WERI-Rb-1 (cell line): ENCODE measurements around the gene ZNF618.

Experiments used
- DNase-seq: peaks from one replicate; pipeline ENCODE4 v3.0.0-alpha.2; 2020
- H3K27ac ChIP-seq: fragments of 250-450 bp; sonication (Bioruptor Pico); 2 replicates; pipeline ENCODE4 v1.5.1; 2020; ENCODE audit warnings: mild to moderate bottlenecking, moderate library complexity
- H3K27me3 ChIP-seq: fragments of 250-450 bp; sonication (Bioruptor Pico); 2 replicates; pipeline ENCODE4 v1.5.1; 2021; ENCODE audit warnings: mild to moderate bottlenecking, low read depth, moderate library complexity; ENCODE audit not compliant: insufficient read depth, severe bottlenecking
- H3K36me3 ChIP-seq: fragments of 250-450 bp; sonication (Bioruptor Pico); 2 replicates; pipeline ENCODE4 v1.5.1; 2020; ENCODE audit warnings: mild to moderate bottlenecking, moderate library complexity
- H3K4me3 ChIP-seq: 2 replicates; pipeline ENCODE4 v1.5.1; 2011; ENCODE audit warnings: low read depth, mild to moderate bottlenecking, control low read depth, low read length
- H3K9me3 ChIP-seq: fragments of 250-450 bp; sonication (Bioruptor Pico); 2 replicates; pipeline ENCODE4 v1.5.1; 2021; ENCODE audit warnings: mild to moderate bottlenecking, moderate library complexity; ENCODE audit not compliant: severe bottlenecking
- TF ChIP-seq, protein P1 (sequence below): IDR thresholded peaks from 2 replicates; pipeline ENCODE4 v1.5.1; 2011; ENCODE audit warnings: low read depth, mild to moderate bottlenecking, control low read depth, inconsistent platforms, low read length

Gene ZNF618

DNA sequence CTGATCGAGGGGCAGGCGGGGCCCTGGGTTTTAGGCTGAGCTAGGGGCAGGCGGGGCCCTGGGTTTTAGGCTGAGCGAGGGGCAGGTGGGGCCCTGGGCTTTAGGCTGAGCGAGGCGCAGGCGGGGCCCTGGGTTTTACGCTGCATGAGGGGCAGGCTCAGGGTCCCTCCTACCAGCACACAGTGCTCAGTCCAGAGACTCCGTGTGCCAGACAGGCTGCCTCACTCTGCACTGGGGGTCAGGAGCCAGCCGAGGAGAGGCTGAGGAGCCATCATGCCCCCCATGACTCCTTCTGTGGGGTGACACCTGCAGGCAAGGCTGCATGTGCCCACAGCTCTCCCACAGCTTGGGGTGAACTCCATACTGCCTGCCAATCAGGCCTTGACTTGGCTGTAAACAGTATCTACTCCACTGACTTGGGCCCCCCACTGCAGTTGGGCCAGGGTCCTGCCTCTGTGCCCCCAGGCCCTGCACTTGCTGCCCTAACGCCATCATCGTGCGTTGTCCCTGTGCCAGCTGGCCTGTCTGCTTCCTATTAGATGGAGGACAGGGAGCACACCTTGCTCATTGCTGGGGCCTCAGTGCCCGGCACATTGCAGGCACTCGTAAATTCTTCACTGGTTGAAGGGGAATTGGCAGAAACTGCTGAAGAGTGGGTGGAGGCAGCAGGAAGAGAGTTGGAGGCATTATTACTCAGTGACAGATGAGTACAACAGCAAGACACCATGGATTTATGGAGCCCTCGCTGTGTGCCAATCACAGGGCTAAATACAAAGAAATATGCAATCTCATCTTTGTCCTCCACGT, 123.3 kb downstream of the ZNF618 start:
- no peak overlapping the region for H3K4me3 ChIP-seq
- H3K27ac ChIP-seq, result no peak overlapping the region
- peaks cover 9% of the 10 kb centered on the region for H3K27me3 ChIP-seq
- no peak for DNase-seq
- H3K9me3 ChIP-seq, result no peaks in the 10 kb centered on the region
- TF ChIP-seq, protein P1, sequence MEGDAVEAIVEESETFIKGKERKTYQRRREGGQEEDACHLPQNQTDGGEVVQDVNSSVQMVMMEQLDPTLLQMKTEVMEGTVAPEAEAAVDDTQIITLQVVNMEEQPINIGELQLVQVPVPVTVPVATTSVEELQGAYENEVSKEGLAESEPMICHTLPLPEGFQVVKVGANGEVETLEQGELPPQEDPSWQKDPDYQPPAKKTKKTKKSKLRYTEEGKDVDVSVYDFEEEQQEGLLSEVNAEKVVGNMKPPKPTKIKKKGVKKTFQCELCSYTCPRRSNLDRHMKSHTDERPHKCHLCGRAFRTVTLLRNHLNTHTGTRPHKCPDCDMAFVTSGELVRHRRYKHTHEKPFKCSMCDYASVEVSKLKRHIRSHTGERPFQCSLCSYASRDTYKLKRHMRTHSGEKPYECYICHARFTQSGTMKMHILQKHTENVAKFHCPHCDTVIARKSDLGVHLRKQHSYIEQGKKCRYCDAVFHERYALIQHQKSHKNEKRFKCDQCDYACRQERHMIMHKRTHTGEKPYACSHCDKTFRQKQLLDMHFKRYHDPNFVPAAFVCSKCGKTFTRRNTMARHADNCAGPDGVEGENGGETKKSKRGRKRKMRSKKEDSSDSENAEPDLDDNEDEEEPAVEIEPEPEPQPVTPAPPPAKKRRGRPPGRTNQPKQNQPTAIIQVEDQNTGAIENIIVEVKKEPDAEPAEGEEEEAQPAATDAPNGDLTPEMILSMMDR, result no peak
- H3K36me3 ChIP-seq, result no peaks in the 10 kb centered on the region

DNA sequence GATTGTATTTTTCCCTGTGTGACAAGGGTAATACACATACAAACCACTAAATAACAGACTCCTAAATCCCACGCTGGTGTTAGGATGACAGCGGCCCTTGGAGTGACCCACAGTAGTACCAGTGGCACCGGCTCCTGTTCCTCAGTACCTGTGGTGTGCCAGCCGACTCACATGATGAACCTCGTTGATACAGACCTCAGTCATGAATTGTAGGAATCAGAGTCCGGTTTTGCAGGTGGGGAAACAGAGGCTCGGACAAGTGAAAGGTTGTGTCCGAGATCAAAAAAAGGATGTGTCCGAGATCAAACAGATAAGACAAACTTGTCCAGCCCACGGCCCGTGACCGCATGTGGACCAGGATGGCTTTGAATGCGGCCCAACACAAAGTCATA, 124.0 kb downstream of the ZNF618 start:
- Histone ChIP-seq H3K4me3 (no peak overlapping the region), H3K27me3 (peaks cover 9% of the 10 kb centered on the region), H3K27ac (no peak overlapping the region), H3K9me3 (no peaks in the 10 kb centered on the region), H3K36me3 (no peaks in the 10 kb centered on the region)
- no peak for DNase-seq
- TF ChIP-seq, protein P1, result no peak

DNA sequence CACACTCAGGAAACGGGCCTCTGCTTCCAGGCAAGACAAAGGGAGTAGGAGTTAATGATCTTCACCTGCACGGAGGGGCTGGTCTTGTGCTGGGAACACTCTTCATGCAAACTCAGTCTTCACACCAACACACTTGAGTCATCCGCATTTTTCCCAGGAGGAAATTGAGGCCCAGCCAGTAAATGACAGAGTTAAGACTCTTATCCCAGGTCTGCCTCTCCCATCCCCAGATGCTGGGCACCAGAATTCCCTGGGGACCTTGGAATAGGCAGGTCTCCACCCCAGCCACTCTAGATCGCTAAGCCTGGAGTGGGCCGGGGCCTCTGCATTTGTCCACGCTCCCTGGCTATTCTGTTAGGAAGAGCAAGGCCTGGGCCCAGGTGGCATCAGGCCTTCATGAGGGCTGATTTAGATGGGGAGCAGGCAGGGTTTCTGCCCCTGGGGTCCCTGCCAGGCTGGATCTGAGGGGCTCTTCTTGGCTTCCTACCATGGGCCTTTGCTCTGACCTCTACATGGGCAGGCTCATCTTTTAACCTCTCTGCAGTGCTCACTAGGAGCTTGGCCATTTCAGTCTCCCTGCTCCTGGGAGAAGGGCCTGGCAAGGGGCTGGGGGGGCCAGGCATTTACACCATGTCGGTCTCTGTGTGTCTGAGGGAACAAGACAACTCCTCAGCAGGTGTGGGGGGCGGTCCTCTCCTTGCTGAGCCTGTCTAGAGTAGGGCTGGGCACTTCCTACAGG, 124.7 kb downstream of the ZNF618 start:
- no peaks in the 10 kb centered on the region for H3K9me3 ChIP-seq
- TF ChIP-seq, protein P1, result no peak
- no peak overlapping the region for H3K4me3 ChIP-seq
- H3K27ac ChIP-seq, result no peak overlapping the region
- no peaks in the 10 kb centered on the region for H3K36me3 ChIP-seq
- peaks cover 9% of the 10 kb centered on the region for H3K27me3 ChIP-seq
- no peak for DNase-seq

GRCh38 chr9:114001410-114001685, 125.2 kb downstream of the ZNF618 start:
- DNase-seq, result no peak
- no peak overlapping the region for H3K27ac ChIP-seq
- TF ChIP-seq, protein P1, result no peak
- H3K36me3 ChIP-seq, result no peaks in the 10 kb centered on the region
- no peaks in the 10 kb centered on the region for H3K9me3 ChIP-seq
- H3K4me3 ChIP-seq, result no peak overlapping the region
- peaks cover 5% of the 10 kb centered on the region for H3K27me3 ChIP-seq

GRCh38 chr9:114001794-114002261, 125.7 kb downstream of the ZNF618 start:
- H3K27ac ChIP-seq, result no peak overlapping the region
- DNase-seq, result no peak
- H3K36me3 ChIP-seq, result no peaks in the 10 kb centered on the region
- no peak overlapping the region for H3K4me3 ChIP-seq
- no peaks in the 10 kb centered on the region for H3K9me3 ChIP-seq
- TF ChIP-seq, protein P1, result no peak
- peaks cover 2% of the 10 kb centered on the region for H3K27me3 ChIP-seq
